Tongue (tissue), 2 donors: ENCODE results near the gene KRTAP3-2. TPM values are rescaled to one million over a fixed set of nuclear protein-coding genes. Genes with fewer than 3 reads are reported as not detected.
"Not testable (repeated sequence)": the region's sequence is repeated elsewhere in the genome, so short reads cannot be mapped to it uniquely, and the experiment has no call there.

Experiments used
- DNase-seq: peaks from one replicate; pipeline ENCODE4 v3.0.0-alpha.2; 2015
- total RNA-seq: library from RNA; depleted of rRNA; stranded (reverse); fragments of >200 nt; gene quantifications from one replicate; pipeline ENCODE4 v1.2.3, GENCODE V29; 2014

KRTAP3-2 gene
- not detected for total RNA-seq

- DNase-seq: peak; percentile 56
These were observed at the start of gene KRTAP3-2 for GRCh38 chr17:40999563-40999962. TSS of gene KRTAP3-2 (minus strand) at chr17:40999906. CDS start at chr17:40999853, 53 bp downstream.

GRCh38 chr17:41049110-41049509 is 49.4 kb upstream of the KRTAP3-2 start:
- DNase-seq: no peak

GRCh38 chr17:41048441-41048840 is 48.7 kb upstream of the KRTAP3-2 start:
- no peak for DNase-seq

- not testable (repeated sequence) for DNase-seq
These were observed 47.2 kb upstream of the KRTAP3-2 start, which contains the start of gene KRTAP2-1 for GRCh38 chr17:41046735-41047465. TSS of gene KRTAP2-1 (minus strand) at chr17:41047316. CDS start at chr17:41047267, 49 bp downstream.

- DNase-seq: no peak
These were observed 43.2 kb upstream of the KRTAP3-2 start for GRCh38 chr17:41042953-41043352.

GRCh38 chr17:41040783-41041571 is 41.3 kb upstream of the KRTAP3-2 start, which contains the start of gene KRTAP1-1:
TSS of gene KRTAP1-1 (minus strand) at chr17:41041450. CDS start at chr17:41041397, 53 bp downstream.
- DNase-seq: peak; percentile 86

- DNase-seq: no peak
These were observed 38.2 kb upstream of the KRTAP3-2 start for GRCh38 chr17:41037853-41038350.

GRCh38 chr17:41034346-41034935 is 34.7 kb upstream of the KRTAP3-2 start, which contains the start of gene KRTAP1-3:
TSS of gene KRTAP1-3 (minus strand) at chr17:41034874. CDS start at chr17:41034821, 53 bp downstream.
- DNase-seq: peak; percentile 74

GRCh38 chr17:41029633-41030245 is 30.0 kb upstream of the KRTAP3-2 start, which contains the start of gene KRTAP1-4:
TSS of gene KRTAP1-4 (minus strand) at chr17:41030195. CDS start at chr17:41030078, 117 bp downstream.
- DNase-seq: no peak

- peak; percentile 77 for DNase-seq
These were observed 27.2 kb upstream of the KRTAP3-2 start, which contains the start of gene KRTAP1-5 for GRCh38 chr17:41026715-41027471. TSS of gene KRTAP1-5 (minus strand) at chr17:41027208. CDS start at chr17:41027155, 53 bp downstream.

GRCh38 chr17:41024697-41025096 is 25.0 kb upstream of the KRTAP3-2 start:
- no peak for DNase-seq

GRCh38 chr17:41020336-41020735 is 20.6 kb upstream of the KRTAP3-2 start:
- DNase-seq: no peak

GRCh38 chr17:41019415-41019814 is 19.7 kb upstream of the KRTAP3-2 start:
- no peak for DNase-seq

- DNase-seq: no peak
These were observed 18.8 kb upstream of the KRTAP3-2 start for GRCh38 chr17:41018541-41018940.

GRCh38 chr17:41016578-41017215 is 17.0 kb upstream of the KRTAP3-2 start:
- DNase-seq: no peak

GRCh38 chr17:41015454-41015853 is 15.7 kb upstream of the KRTAP3-2 start:
- DNase-seq: no peak

- DNase-seq: peak; percentile 73
These were observed 13.9 kb upstream of the KRTAP3-2 start for GRCh38 chr17:41013606-41014005.

- no peak for DNase-seq
These were observed 13.5 kb upstream of the KRTAP3-2 start for GRCh38 chr17:41013181-41013580.

GRCh38 chr17:41012326-41013120 is 12.8 kb upstream of the KRTAP3-2 start:
- DNase-seq: peak; percentile 44

GRCh38 chr17:41010441-41010840 is 10.7 kb upstream of the KRTAP3-2 start:
- no peak for DNase-seq
